GF-D8 (cell line): ENCODE results near the gene CACNA1B.
"Not testable (repeated sequence)": the region's sequence is repeated elsewhere in the genome, so short reads cannot be mapped to it uniquely, and the experiment has no call there.

Experiments used
- DNase-seq: peaks from one replicate; lab custom pipeline; 2025; lab: John Stamatoyannopoulos, UW

Gene CACNA1B

GRCh38 chr9:138117101-138117750 is 239.6 kb downstream of the CACNA1B start:
- no peak for DNase-seq

- DNase-seq: no peak
Observed at GRCh38 chr9:138117836-138118235, 240.3 kb downstream of the CACNA1B start.

- DNase-seq: no peak
Observed at GRCh38 chr9:138118601-138119071, 241.1 kb downstream of the CACNA1B start.

GRCh38 chr9:138119202-138120027 is 241.8 kb downstream of the CACNA1B start:
- DNase-seq: no peak

GRCh38 chr9:138120072-138120471 is 242.5 kb downstream of the CACNA1B start:
- DNase-seq: no peak

GRCh38 chr9:138120511-138121437 is 243.2 kb downstream of the CACNA1B start:
- no peak for DNase-seq

- no peak for DNase-seq
Observed at GRCh38 chr9:138121438-138122050, 244.0 kb downstream of the CACNA1B start.

GRCh38 chr9:138122201-138122600 is 244.6 kb downstream of the CACNA1B start:
- no peak for DNase-seq

- DNase-seq: peak; percentile 2
Observed at GRCh38 chr9:138122676-138123075, 245.1 kb downstream of the CACNA1B start.

GRCh38 chr9:138123086-138123485 is 245.5 kb downstream of the CACNA1B start:
- no peak for DNase-seq

GRCh38 chr9:138126090-138126857 is 248.7 kb downstream of the CACNA1B start:
- not testable (repeated sequence) for DNase-seq

- not testable (repeated sequence) for DNase-seq
Observed at GRCh38 chr9:138126858-138127584, 249.4 kb downstream of the CACNA1B start.

GRCh38 chr9:138128027-138128426 is 250.4 kb downstream of the CACNA1B start:
- not testable (repeated sequence) for DNase-seq

GRCh38 chr9:138129318-138129717 is 251.7 kb downstream of the CACNA1B start:
- not testable (repeated sequence) for DNase-seq

- DNase-seq: not testable (repeated sequence)
Observed at GRCh38 chr9:138132946-138133705, 255.5 kb downstream of the CACNA1B start.

- DNase-seq: not testable (repeated sequence)
Observed at GRCh38 chr9:138134581-138134980, 257.0 kb downstream of the CACNA1B start.

GRCh38 chr9:138139096-138139495 is 261.5 kb downstream of the CACNA1B start:
- DNase-seq: not testable (repeated sequence)

- not testable (repeated sequence) for DNase-seq
Observed at GRCh38 chr9:138140980-138141379, 263.4 kb downstream of the CACNA1B start.

- not testable (repeated sequence) for DNase-seq
Observed at GRCh38 chr9:138142528-138143244, 265.1 kb downstream of the CACNA1B start.
